HUES6 (cell line): ENCODE measurements around the gene MGAT3.
A peak's percentile ranks its signal among the peaks of the same experiment; 100 is the strongest.

ENCODE experiments used
- H3K27ac ChIP-seq: 2 replicates; pipeline ENCODE4 v1.7.0; 2013; ENCODE audit warnings: low read depth, mild to moderate bottlenecking, low read length, inconsistent platforms
- H3K27me3 ChIP-seq: 2 replicates; pipeline ENCODE4 v1.6.1; 2013; ENCODE audit warnings: low read length; ENCODE audit not compliant: control insufficient read depth, insufficient read depth
- H3K36me3 ChIP-seq: 2 replicates; pipeline ENCODE4 v1.6.1; 2013; ENCODE audit warnings: low read length; ENCODE audit not compliant: control insufficient read depth, insufficient read depth
- H3K4me1 ChIP-seq: 2 replicates; pipeline ENCODE4 v1.6.1; 2013; ENCODE audit warnings: low read length; ENCODE audit not compliant: control insufficient read depth, insufficient read depth
- H3K4me3 ChIP-seq: 2 replicates; pipeline ENCODE4 v1.5.1; 2013; ENCODE audit warnings: low read depth, low read length
- H3K9ac ChIP-seq: one replicate; pipeline ENCODE4 v1.6.1; 2013; ENCODE audit warnings: mild to moderate bottlenecking, low read length
- H3K9me3 ChIP-seq: 2 replicates; pipeline ENCODE4 v1.6.1; 2013; ENCODE audit warnings: low read depth, low read length; ENCODE audit not compliant: control insufficient read depth, insufficient read depth

Gene MGAT3

DNA sequence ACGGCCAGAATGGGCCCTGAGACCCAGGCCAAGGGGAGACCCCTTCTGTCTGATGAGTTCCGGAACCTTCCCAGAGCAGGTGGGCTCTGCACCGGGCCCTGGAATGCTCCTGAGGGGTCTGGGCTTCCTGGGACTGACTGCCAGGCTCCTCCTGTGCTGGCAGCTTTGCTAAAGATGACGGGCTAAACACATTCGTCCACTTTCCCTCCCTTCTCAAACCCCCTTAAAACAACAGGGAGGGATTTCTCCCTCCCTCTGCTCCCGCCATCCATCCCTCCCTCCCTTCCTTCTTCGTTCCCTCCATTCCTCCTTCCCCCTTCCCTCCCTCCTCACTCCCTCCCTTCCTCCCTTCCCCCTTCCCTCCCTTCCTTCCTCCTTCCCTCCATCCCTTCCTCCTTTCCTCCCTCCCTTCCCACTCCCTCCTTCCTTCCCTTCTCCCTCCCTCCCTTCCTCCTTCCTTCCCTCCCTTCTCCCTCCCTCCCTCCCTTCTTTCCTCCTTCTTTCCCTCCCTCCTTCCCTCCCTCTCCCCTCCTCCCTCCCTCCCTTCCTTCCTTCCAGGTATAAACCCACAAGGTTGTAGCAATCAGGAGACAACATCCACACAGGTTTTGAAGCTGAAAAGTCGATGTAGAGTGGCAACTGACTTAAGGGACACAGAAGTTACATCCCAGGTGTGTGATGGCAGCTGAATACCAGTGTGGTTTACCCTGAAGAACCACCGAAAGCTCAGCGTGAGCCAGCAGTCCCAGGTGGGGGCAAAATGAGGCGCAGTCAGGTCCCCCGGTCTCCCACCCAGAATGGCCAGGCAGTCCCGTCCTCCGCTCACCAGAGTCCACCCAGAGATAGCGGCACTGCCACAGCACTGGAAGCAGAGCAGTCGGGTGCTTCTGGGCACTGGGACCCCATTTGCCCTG is 18.8 kb upstream of the MGAT3 start:
- peaks cover 4% of the 10 kb centered on the region; the same call in 1 of the 2 replicates for H3K36me3 ChIP-seq
- no peaks in the 10 kb centered on the region for H3K9me3 ChIP-seq
- peaks cover 4% of the 10 kb centered on the region; the same call in 1 of the 2 replicates for H3K27me3 ChIP-seq
- no peak overlapping the region for H3K27ac ChIP-seq
- peak overlapping the region; percentile 32 for H3K4me3 ChIP-seq
- peaks cover 8% of the 10 kb centered on the region; the same call in 1 of the 2 replicates for H3K4me1 ChIP-seq
- no peak overlapping the region for H3K9ac ChIP-seq

DNA sequence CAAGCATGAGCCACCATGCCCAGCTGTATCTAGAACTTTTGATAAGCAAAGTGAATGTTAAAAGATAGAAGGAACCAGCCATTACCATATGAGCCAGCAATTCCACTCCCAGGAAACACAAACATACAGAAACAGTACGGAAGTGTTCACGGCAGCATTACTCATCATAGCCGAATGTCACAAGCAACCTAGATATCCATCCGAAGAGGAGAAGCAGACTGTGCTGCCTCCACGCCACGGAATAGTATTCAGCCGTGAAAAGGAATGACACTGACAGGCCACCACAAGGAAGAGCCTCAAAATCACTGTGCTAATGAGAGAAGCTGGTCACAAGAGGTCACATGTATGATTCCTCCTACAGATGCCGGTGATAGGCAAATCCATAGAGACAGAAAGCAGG is 17.6 kb upstream of the MGAT3 start:
- Histone ChIP-seq H3K27ac (no peak overlapping the region), H3K4me1 (peaks cover 8% of the 10 kb centered on the region; the same call in 1 of the 2 replicates), H3K27me3 (peaks cover 4% of the 10 kb centered on the region; the same call in 1 of the 2 replicates), H3K36me3 (peaks cover under 1% of the 10 kb centered on the region; the same call in 1 of the 2 replicates), H3K9me3 (no peaks in the 10 kb centered on the region), H3K9ac (no peak overlapping the region), H3K4me3 (no peak overlapping the region)

DNA sequence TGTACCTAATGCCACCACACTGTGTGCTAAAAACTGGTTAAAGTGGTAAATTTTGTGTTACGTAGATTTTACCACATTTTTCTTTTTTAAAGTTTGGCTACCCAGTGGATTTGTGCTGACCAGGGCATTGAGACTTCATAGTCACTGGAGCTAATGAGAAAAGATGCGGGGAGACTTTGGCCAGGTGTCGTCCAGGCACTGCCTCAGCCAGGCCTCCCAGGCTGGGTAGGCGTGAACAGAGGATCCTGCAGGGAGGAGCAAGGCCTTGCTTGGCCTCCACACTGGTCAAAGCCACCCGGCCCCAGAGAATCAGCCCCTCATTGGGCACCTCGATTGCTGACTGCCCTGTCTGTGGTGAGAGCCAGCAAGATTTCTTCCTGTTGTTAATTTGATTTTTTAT is 13.4 kb upstream of the MGAT3 start:
- peaks cover 2% of the 10 kb centered on the region; the same call in 1 of the 2 replicates for H3K27me3 ChIP-seq
- no peak overlapping the region for H3K9ac ChIP-seq
- H3K36me3 ChIP-seq = no peaks in the 10 kb centered on the region
- H3K27ac ChIP-seq = no peak overlapping the region
- no peak overlapping the region for H3K4me3 ChIP-seq
- H3K9me3 ChIP-seq = no peaks in the 10 kb centered on the region
- peaks cover 18% of the 10 kb centered on the region for H3K4me1 ChIP-seq

DNA sequence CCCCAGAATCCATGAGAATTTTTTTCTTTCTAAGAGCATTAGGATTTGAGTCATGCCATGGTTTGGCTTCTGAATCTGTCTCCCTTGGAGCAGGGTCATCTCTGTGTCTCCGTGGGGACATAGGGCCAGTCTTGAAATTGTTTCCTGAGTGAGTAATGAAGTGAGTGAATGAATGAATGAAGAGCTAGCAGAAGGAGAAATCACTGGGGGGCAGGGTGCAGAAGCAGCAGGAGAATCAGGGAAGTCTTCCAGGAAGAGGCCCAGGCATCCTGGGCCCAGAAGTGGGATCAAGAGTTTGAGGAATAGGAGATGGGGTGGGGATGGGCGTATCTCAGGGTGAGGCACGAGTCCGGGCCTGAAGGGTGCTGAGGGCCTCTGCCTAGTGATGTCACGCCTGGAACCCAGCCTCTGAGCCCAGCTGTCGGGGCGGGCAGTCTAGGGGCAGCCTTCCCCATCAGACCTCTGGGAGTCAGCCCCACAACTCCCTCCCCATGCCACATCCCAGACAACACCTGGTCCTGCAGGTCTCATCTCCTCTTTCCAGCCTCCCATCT is 12.5 kb upstream of the MGAT3 start:
- H3K4me1 ChIP-seq = peaks cover 19% of the 10 kb centered on the region

DNA sequence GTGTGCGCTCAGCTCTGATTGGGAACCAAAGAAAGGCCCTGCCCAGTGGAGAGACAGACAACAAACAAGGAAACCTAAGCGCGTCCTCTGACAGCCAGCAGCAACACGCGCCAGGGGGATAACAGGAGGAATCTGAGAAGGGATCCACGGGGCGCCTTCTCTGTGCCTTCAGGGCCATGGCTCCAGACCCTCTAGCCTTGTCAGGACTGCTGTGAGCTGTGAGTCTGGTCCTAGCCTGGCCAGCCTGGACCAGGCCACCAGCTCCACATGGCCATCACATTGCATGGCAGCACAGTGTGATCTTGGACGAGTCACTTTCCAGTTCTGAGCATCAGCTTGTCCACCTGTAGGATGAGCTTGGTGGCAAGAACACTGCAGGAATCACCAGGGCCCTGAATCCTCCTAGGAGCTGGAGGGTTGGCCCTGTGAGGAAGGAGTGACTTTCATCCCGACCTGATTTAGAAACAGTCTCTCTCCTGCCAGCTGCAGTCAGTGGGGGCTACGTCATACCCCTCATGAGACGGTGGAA is 11.8 kb upstream of the MGAT3 start:
- Histone ChIP-seq H3K9me3 (no peaks in the 10 kb centered on the region), H3K36me3 (no peaks in the 10 kb centered on the region), H3K27ac (no peak overlapping the region), H3K4me1 (peaks cover 19% of the 10 kb centered on the region), H3K4me3 (no peak overlapping the region), H3K9ac (no peak overlapping the region), H3K27me3 (no peaks in the 10 kb centered on the region)

More for the DNA sequence above, 12.5 kb upstream of the MGAT3 start:
- no peak overlapping the region for H3K9ac ChIP-seq
- no peak overlapping the region for H3K27ac ChIP-seq
- H3K36me3 ChIP-seq = no peaks in the 10 kb centered on the region
- H3K4me3 ChIP-seq = no peak overlapping the region
- no peaks in the 10 kb centered on the region for H3K27me3 ChIP-seq
- H3K9me3 ChIP-seq = no peaks in the 10 kb centered on the region

DNA sequence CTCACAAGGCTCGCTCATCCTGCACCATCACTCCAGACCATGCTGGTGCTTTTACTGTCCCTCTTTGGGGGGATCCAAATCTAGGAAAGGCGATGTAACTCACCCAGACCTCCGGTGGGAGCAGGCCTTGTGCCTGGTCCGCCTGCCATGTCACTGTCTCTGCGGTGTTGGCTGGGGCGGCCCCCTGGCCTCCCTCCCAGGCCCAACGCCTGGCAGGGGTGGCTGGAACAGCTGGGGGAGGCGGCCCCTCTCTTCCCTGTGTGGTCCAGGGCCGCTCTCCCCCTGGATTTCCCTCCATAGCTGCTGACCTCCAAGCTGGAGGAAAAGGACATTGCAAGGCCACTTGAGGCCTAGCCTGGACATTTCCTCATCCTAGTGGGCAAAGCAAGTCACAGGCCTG is 11.1 kb upstream of the MGAT3 start:
- Histone ChIP-seq H3K4me3 (no peak overlapping the region), H3K27me3 (no peaks in the 10 kb centered on the region), H3K4me1 (peaks cover 19% of the 10 kb centered on the region), H3K9me3 (no peaks in the 10 kb centered on the region), H3K27ac (no peak overlapping the region), H3K36me3 (no peaks in the 10 kb centered on the region), H3K9ac (no peak overlapping the region)

DNA sequence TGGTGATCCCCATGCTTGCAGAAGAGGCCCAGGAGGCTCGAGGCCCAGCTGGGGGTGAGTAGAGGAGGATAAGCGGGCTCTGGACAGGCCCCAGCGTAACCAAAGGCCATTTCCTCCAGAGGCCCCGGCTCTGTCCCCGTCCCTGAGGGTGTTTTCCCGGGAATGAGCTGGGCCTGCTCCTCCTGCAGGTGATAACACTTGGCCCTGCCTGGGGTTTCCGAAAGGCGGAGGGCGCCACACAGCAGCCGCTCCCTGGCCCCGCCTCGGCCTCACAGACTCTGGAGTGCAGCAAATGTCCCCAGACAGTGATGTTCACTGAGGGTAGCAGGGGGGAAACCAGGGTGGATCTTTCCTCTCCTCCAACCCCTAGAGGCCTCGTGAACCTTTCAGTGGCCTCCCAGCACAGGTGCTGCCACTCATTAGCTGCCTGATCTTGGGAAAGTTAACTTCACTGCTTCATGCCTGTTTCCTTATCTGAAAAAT is 10.5 kb upstream of the MGAT3 start:
- Histone ChIP-seq H3K27me3 (no peaks in the 10 kb centered on the region), H3K36me3 (no peaks in the 10 kb centered on the region), H3K9ac (no peak overlapping the region), H3K4me3 (no peak overlapping the region), H3K4me1 (peaks cover 19% of the 10 kb centered on the region), H3K27ac (no peak overlapping the region), H3K9me3 (no peaks in the 10 kb centered on the region)

DNA sequence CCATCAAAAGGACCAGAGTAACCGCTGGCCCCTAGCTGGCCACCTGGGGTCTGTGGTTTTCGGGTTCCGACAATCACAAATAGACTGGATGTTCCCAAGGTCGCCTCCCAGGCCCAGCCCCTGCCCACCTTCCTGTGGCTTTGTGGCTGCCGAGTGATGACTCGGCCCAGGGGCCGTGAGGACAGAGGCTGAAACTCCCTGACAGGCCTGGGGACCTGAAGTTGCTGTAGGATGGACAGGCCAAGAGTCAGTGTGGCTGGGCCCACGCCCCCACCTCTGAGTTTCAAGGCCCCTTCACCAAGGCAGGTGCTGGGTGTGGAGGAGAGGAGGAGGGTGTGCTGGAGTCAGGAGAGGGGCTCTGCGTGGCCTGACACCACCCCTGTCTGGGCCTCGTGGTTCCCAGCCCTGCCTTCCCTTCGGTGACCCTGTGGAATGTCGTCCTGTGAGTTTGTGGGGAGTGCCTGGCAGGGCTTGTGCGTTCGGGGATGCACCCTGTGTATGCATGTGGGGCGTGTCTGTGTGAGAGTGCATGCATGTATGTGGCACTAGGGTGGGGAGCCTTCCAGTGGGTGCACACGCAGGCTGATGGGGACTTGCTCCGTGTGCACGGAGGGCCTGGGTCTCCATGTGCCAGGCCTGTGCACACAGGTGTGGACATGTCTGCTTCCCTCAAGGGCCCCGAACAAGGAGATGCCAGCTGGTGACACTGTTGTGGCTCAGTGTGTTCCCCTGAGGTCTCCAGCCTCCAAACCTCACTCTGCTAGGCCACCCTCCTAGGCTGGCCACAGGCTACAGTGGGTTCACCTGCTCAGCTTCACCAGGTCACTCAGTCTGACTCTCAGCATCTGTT is 8.4 kb upstream of the MGAT3 start:
- Histone ChIP-seq H3K9ac (no peak overlapping the region), H3K9me3 (no peaks in the 10 kb centered on the region), H3K4me3 (no peak overlapping the region), H3K4me1 (peaks cover 31% of the 10 kb centered on the region), H3K27me3 (no peaks in the 10 kb centered on the region), H3K36me3 (no peaks in the 10 kb centered on the region), H3K27ac (no peak overlapping the region)

DNA sequence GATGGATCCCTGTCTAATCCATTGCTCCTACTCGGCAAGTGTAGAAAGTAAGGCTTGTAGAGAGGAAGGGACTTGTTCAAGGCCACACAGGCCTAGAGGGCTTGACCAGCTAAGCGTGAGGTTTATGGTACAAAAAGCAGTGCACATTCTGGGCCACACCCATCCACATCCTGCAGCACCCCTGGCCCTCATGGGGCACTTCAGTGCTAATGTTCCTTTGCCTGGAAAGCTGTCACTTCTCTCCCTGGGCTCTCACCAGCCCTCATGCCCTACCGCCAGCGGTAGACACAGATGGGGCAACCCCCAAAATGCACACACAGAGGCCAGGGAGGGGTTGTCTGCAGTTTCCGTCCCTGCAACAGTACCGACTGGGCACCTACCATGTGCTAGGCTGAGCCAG is 7.1 kb upstream of the MGAT3 start:
- Histone ChIP-seq H3K9me3 (no peaks in the 10 kb centered on the region), H3K36me3 (no peaks in the 10 kb centered on the region), H3K9ac (no peak overlapping the region), H3K27ac (no peak overlapping the region), H3K27me3 (no peaks in the 10 kb centered on the region), H3K4me1 (peaks cover 44% of the 10 kb centered on the region), H3K4me3 (no peak overlapping the region)

DNA sequence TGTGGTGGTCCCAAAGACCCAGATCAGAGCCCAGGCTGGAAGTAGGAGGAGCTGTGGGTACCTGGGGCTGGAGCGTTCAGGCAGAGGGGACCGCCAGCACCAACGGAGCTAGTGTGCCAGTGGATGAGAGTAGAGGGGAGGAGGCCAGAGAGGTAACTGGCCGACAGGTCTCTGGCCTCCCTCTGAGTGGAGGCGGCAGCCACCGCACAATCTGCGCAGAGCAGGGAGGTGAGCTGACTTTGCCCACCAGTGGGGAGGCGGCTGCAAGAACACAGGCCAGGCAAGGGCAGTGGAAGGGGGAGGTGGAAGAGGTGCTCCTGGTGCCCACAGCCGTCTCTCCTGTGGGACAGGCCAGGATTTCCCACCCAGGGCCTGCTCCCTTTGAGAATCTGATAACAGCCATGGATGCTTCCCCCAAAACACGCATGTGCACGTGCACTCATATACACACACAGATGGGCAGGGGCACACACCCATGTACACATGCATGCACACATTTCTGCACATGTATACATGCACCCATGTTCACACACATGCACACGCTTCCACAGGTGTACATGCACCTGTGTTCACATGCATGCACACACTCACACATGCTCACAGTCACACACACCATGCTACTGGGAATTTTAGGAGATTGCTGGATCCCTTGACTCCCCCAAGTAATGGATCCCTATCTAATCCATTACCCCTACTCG is 6.4 kb upstream of the MGAT3 start:
- Histone ChIP-seq H3K4me3 (no peak overlapping the region), H3K27me3 (peaks cover under 1% of the 10 kb centered on the region; the same call in 1 of the 2 replicates), H3K36me3 (no peaks in the 10 kb centered on the region), H3K4me1 (peaks cover 47% of the 10 kb centered on the region), H3K27ac (no peak overlapping the region), H3K9me3 (no peaks in the 10 kb centered on the region), H3K9ac (no peak overlapping the region)
